Activated CD4-positive, alpha-beta T cell treated with anti-CD3 and anti-CD28 coated beads for 24 hours (primary cell): ENCODE measurements around the gene TSPYL4.
"Not testable (repeated sequence)": the region's sequence is repeated elsewhere in the genome, so short reads cannot be mapped to it uniquely, and the experiment has no call there.

Experiments used
- DNase-seq, 2 donors: peaks; one replicate each; pipeline ENCODE4 v3.0.0-alpha.2; 2020; ENCODE audit warnings: low read depth in 2 of 2

The TSPYL4 gene

DNA sequence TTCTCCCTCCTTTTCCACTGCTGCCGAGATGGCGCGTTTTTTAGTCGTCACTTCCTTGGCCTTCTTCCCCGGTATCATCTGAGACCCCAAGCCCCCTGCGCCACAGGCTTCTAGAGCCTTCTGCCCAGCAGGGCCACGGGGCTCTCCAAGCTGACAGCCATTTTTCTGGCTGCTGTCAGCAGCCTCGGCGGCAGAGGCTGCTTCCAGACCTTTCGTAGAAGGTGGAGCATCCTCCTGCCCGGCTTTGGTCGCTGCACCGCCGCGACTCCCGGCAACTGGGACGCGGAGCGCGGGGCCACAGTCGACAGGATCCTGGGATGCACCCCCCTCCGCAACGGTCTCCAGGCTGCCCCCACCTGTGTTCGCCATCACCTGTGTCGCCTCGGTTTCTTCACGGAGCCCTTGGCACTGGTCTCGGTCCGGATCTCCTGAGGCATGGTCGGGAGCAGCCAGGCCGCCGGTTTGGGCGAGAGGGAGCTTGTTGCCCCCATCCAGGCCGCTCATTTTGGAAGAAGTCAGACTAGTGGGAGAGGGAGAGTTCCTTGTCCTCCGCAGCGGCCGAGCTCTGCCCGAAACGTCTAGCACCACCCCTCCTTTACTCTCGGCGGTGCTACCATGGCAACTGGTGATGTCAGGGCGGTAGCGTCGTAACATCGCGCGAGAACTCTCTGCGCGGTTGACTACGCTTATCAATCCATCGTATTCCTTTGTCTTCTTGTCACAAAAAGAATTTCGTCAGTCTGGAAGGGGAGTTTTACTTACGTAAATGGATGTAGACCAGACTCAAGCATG is at the start of gene TSPYL4:
Gene TSPYL4, minus strand, starts transcription at position 571 of the 792 bp plus-strand sequence. Its CDS starts 67 bp downstream, at position 504.
- DNase-seq: peak; percentile 75 to 76

- no peak for DNase-seq
Observed at GRCh38 chr6:116301104-116301503, 47.2 kb upstream of the TSPYL4 start.

DNA sequence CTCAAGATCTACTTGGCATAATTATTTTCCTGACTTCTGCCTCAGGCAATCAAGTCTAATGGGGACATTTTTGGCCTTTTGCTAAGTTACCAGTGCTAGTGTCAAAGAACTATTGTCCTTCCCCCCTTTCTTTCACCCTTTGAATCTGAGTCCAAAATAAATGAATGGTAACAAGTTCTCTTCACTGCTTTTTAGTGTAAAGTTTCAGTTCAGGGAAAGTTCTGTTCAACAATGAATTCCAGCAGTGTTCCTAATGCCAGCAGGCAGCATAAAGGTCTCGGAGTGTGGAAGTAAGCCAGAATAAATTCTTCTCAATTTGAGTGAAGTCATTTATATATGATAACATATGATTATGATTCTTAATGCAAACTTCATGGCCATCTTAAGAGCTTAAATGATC is 46.7 kb upstream of the TSPYL4 start:
- DNase-seq: no peak

DNA sequence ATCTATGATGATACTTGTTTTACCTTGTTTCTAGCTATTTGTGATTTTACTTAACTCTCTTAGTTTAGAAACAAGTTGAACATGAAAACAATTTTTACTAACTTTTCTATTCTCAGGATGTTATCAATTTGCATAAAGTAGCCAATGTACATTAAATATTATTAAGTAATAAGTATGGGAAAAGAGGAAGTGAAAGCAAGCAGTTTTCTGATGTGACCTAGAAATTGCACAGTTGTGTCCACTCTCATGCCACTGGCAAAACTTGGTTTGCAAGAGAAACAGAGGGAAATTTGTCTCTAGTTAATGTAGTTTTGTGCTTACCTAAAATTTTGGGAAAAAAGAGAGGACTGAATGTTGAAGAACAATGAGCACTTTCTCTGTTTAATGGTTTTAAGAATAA is 45.1 kb upstream of the TSPYL4 start:
- no peak for DNase-seq

GRCh38 chr6:116298273-116298672 is 44.4 kb upstream of the TSPYL4 start:
- DNase-seq: no peak

- DNase-seq: no peak
Observed at GRCh38 chr6:116292553-116292952, 38.7 kb upstream of the TSPYL4 start.

DNA sequence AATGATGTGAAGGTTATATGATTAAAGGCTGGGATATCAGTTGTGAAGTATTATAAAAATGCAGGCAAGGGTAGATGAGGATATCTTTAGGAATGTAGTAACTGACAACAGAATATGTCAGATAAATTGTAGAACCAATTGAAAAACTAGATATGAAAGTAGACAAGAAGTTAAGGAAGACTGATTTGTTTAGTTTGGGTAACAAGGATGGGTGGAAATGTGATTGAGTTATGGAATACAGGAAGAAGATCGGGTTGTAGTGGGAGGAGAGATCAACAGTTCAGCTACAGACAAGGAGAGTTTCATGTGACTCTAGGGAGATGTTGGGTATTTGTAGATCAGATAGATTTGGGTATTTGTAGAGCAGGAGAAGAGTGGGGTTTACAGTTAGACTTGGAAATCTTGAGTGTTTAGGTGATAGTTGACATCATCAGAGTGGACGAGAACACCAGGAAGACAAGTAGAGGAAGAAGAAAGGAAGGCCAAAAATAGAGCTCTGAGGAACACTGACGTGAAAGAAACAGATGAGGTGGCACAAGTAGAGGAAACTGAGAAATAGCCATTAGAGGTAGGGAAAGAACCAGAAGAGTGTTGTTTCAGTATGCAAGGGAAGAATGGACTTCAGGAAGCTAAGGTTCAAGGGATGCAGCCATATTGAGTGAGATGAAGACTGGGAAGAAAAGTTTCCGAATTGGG is 38.0 kb upstream of the TSPYL4 start:
- DNase-seq: no peak

DNA sequence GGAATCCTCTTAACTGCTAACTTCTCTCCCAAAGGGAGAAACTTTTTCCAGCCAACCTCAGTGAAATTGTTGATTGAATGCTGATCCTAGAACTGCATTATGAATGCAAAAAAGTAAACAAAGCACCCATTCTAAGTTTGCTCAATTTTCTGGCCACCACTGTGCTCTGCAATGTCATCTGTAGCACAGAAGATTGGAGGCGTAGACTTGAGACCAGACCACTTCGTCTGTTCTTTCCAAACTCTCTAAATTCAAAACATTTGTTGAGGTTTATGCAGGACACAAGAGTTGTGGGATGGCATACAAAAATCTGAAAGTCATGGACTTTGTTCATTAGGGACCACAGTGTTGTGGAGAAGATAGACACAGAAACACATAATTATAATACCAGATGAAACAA is 36.9 kb upstream of the TSPYL4 start:
- no peak for DNase-seq

DNA sequence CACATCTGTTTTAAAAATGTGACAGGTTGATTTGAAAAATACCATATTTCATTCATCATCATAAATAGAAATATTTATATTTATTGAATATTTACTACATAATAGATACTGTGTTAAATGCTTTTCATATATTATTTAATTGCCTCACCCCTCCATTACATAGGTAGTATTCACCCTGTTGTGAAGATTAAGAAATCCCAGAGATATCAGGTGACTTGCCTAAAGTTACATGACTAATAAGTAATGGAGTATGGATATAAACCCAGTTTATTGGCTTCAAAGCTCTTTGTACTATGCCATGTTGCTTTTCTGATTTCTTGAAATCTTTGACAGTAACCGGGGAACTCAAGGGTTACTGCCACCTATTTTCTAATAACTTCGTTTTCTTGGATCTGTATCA is 36.0 kb upstream of the TSPYL4 start:
- no peak for DNase-seq

GRCh38 chr6:116287689-116288282 is 33.9 kb upstream of the TSPYL4 start:
- no peak for DNase-seq

DNA sequence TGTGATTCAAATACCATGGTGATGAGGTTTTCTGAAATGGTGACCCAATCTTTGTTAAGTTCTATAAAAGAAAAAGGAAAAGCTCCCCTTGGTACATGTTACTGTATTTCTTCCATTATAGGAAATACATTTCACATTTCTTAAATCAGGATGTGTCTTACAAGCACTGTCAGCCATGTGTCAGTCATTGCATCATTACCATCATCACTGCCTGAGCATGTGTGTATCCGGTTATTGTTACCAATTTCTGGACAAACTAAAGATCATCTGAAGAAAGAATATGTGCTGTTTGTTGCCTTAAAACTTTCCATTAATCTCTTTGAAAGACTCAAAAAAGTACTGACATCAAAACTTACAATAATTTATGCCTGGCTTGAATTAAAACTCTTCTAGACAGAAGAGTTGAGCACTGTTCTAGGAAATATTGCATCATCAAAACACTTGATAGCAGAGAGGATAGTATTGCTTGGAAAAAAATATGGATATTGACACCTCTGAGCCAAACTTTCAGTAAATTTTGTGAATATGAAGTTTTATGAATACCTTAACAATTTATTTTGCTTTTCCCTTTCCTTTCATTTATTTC is 33.0 kb upstream of the TSPYL4 start:
- DNase-seq: no peak

GRCh38 chr6:116284984-116285383 is 31.1 kb upstream of the TSPYL4 start:
- not testable (repeated sequence) for DNase-seq

- DNase-seq: no peak
Observed at GRCh38 chr6:116283191-116283590, 29.3 kb upstream of the TSPYL4 start.

GRCh38 chr6:116282698-116283097 is 28.8 kb upstream of the TSPYL4 start:
- DNase-seq: no peak

GRCh38 chr6:116280933-116281316 is 27.1 kb upstream of the TSPYL4 start:
- no peak for DNase-seq

DNA sequence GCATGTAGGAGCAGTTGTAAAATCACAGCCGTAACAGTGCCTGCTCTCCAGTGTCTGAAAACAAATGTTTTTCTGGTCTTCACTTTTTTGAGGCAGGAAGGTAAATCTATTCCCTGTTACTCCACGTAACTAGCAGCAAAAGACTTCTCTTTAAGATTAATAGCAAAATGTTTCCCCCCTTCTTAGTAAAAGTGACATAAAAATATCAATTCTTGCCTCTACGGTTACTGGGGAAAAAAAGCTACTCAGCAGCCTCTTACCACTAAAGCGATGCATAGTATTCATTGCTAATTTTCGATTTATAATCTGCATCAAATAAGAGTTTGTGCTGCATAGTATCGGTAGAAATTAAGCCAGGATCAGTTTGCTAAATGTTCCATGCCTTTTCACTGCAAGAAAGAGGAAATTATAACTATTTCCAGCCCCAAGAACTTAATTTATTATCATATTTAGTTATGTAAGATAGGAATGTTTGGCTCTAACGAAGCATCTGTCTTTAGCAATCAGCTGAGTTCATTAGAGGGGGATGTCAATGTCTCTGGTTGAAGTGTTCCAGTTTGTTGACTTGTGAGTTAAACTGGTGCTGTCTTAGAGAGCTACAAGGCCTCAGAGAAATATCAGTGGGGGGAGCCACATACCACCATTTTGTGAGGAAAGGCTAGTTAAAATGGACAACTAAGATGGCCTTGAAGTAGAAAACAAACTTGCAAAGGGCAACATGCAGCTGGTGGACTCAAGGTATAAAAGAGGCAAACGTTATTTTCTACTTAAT is 26.5 kb upstream of the TSPYL4 start:
- no peak for DNase-seq

DNA sequence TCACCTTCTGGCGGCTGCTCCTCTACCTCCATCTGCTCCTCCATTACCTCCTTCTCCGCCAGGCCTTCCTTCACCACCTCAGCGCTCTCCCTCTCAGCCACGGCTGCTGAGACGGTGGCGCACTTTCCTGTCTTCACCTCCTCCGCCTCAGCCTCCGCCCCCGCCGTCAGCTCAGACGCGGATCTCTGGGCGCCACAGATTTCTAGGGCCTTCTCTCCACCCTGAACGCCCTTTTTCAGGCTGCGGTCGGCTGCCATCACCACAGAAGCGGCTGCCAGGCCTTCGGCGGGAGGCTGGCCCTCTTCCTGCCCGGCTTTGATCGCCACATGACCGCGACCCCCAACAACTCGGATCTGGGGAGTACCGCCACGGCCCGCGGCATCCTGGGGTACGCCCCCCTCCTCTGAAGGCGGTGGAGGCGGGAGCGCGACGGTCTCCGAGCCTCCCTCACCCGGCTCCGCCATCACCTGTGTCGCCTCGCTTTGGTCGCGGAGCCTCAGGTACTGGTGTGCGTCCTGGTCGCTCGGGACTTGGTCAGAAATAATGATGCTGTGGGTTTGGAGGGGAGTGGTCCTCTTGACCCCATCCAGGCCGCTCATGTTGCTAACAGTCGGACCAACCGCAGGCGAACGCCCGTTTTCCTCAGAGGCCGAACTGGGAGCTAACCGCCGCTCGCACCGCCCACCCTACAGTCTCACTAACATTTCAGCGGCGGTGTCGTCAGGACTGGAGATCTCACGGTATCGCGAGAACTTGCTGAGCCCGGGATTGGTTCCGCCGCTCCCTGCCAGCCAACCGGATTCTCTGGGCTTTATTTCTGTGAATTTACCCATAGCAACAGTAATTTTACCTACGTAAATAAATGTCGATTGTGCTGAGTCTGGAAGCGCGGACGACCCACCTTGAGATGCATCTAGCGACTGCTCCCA is 25.6 kb upstream of the TSPYL4 start, which contains the start of gene TSPYL1:
Gene TSPYL1, minus strand, starts transcription at position 699 of the 929 bp plus-strand sequence. Its CDS starts 100 bp downstream, at position 599.
- peak; percentile 86 to 88 for DNase-seq

GRCh38 chr6:116278854-116279231 is 25.0 kb upstream of the TSPYL4 start:
- no peak for DNase-seq

DNA sequence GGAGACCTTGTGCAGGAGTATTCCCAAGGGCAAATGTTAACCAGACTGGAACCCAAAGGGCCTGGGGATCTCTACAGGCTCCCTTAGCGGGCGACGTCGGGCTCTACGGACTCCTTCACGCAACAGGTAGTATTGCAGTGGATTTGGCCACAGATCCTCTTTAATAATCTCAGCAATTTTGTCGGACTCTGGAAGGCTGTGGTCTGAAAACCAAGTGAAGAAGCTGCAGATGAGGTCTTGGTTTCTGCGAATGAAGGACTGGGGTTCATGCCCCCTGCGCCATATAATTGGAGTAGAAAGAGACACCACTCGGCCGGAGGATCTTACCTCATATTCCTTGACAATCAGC is 24.6 kb upstream of the TSPYL4 start:
- no peak for DNase-seq

DNA sequence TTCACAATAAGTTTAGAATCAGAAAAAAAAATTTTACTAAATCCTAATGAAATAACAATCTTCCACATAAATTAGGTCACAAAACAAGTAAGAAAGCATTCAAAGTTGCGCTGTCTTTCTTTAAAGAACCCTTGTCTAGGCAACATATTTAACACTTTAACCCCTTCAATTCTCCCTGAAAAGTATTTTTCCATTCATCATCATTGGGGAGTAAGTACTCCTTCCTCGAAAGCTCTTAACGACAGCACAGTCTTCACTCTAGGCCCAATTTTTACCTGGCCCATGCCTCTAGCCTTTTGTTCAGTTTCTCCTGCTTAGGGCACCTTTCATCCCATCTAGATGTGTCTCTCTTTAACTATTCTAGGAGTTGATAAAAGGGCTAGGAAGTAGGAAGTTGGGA is 23.2 kb upstream of the TSPYL4 start:
- DNase-seq: no peak
